Colonic mucosa (tissue), 4 donors: ENCODE data around the gene FAM107B. TPM values are rescaled to one million over a fixed set of nuclear protein-coding genes. Genes with fewer than 3 reads are reported as not detected.

ENCODE experiments used
- DNase-seq: peaks from one replicate; pipeline ENCODE4 v3.0.0-alpha.2; 2020
- H3K27ac ChIP-seq: fragments of 200-600 bp; one replicate; pipeline ENCODE4 v1.8.0; 2021
- H3K27me3 ChIP-seq: fragments of 200-600 bp; one replicate; pipeline ENCODE4 v1.8.0; 2021
- H3K36me3 ChIP-seq: fragments of 200-600 bp; one replicate; pipeline ENCODE4 v1.8.0; 2021
- H3K4me1 ChIP-seq: fragments of 200-600 bp; one replicate; pipeline ENCODE4 v1.8.0; 2021; ENCODE audit warnings: mild to moderate bottlenecking
- H3K4me3 ChIP-seq: fragments of 200-600 bp; one replicate; pipeline ENCODE4 v1.8.0; 2021
- H3K9ac ChIP-seq, 2 donors: one replicate each; pipeline ENCODE4 v1.7.0; 2013; ENCODE audit warnings: control low read depth in 2 of 2, low read depth in 2 of 2, low read length in 2 of 2
- H3K9me3 ChIP-seq: fragments of 200-600 bp; one replicate; pipeline ENCODE4 v1.8.0; 2021
- intact Hi-C: fragments of 100-400 bp; cut with DNase I; formaldehyde crosslinking; loops from one replicate; pipeline ENCODE4 v1.14.1; 2022
- total RNA-seq, 2 donors: library from RNA; stranded (reverse); fragmentation: NEBNext Ultra II Directional in 1 of 2; extraction: Animal tissue kit (Norgen Biotek cat#: 25700) in 1 of 2; gene quantifications; one replicate each; pipeline ENCODE4 v1.2.1, GENCODE V29; 2021
- TF ChIP-seq, protein P1 (sequence below): fragments of 200-600 bp; IDR thresholded peaks from one replicate; pipeline ENCODE4 v1.8.0; 2022; ENCODE audit warnings: antibody characterized with exemption, mild to moderate bottlenecking
- donor health status: healthy.
- donor health status: DM: no; HTN: no; CAD: no.
- donor health status: DM: no; HTN: no; CAD: no.

Gene FAM107B
- total RNA-seq, 2 donors from 2014 or later = 36.3 to 71.5 TPM

DNA sequence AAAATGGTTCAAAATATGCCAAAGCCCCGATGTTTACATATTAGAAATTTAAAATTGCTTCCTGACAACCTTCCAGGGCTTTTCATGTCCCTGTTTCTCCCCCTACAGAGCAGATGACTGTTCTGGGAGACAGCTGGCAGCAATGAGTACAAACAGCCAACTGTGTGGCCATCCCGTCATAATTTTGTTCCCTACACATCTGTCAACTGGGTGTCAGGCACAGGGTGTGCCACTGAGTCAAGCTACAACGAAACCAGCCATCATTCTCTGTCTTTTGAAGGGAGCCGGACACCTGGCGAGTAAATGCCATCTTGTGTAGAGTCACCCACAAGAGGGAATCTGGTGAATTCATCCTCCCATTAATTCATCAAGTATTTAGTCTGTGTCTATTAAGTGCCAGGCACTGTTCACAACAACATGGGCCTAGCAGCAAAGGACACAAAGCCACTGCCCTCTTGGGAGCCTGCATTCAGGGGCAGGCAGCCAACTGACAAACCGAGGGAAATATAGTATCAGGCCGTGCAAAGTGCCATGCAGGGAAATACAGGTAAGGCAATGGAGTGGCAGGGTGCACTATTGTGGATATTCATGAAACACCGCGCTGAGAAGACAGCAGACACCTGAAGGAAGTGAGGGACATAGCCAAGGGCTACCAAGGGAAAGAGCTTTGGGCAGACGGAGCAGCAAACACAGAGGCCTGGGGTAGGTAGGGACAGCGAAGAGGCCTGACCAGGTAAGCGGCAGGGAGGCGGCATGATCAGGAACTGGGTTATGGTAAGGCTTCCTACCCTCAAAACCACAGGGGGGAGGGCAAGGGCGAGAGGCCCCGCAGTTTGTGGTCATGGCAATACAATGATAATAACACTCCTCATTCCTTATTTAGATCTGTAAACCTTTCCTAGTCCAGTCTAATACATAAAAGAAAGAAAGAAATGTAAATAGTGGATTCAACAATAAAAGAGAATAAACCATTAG, 213.6 kb downstream of the FAM107B start:
- TF ChIP-seq, protein P1, sequence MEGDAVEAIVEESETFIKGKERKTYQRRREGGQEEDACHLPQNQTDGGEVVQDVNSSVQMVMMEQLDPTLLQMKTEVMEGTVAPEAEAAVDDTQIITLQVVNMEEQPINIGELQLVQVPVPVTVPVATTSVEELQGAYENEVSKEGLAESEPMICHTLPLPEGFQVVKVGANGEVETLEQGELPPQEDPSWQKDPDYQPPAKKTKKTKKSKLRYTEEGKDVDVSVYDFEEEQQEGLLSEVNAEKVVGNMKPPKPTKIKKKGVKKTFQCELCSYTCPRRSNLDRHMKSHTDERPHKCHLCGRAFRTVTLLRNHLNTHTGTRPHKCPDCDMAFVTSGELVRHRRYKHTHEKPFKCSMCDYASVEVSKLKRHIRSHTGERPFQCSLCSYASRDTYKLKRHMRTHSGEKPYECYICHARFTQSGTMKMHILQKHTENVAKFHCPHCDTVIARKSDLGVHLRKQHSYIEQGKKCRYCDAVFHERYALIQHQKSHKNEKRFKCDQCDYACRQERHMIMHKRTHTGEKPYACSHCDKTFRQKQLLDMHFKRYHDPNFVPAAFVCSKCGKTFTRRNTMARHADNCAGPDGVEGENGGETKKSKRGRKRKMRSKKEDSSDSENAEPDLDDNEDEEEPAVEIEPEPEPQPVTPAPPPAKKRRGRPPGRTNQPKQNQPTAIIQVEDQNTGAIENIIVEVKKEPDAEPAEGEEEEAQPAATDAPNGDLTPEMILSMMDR = no peak
- Histone ChIP-seq H3K27ac (no peak overlapping the region), H3K27me3 (no peaks in the 10 kb centered on the region), H3K4me1 (peaks cover 2% of the 10 kb centered on the region), H3K4me3 (no peak overlapping the region), H3K9me3 (no peaks in the 10 kb centered on the region), H3K9ac (no peak overlapping the region), H3K36me3 (no peaks in the 10 kb centered on the region)
- intact Hi-C loops = no loop called here
- DNase-seq = peak; percentile 21

DNA sequence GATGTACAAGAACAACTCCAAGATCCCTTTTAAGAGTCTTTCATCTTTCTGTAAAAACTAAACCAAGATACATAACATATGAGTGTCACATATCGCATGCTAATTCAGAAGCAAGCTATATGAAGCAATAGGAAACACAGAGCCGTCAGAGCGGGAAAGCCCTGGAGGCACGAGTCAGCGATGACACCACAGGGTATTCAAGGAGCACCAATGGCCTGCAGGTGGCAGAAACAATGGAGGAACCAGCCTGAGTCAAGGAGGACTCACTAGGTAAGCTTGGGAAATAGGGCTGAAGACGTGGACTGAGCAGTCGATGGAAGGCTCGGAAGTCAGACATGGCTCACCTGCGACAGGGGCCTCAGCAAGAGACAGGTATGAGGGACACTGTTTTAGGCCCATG, 214.4 kb downstream of the FAM107B start:
- Histone ChIP-seq H3K27ac (no peak overlapping the region), H3K4me3 (no peak overlapping the region), H3K9ac (no peak overlapping the region), H3K36me3 (no peaks in the 10 kb centered on the region), H3K9me3 (no peaks in the 10 kb centered on the region), H3K4me1 (peaks cover 5% of the 10 kb centered on the region), H3K27me3 (no peaks in the 10 kb centered on the region)
- TF ChIP-seq, protein P1 = no peak
- DNase-seq = peak; percentile 18
- intact Hi-C loops = no loop called here

DNA sequence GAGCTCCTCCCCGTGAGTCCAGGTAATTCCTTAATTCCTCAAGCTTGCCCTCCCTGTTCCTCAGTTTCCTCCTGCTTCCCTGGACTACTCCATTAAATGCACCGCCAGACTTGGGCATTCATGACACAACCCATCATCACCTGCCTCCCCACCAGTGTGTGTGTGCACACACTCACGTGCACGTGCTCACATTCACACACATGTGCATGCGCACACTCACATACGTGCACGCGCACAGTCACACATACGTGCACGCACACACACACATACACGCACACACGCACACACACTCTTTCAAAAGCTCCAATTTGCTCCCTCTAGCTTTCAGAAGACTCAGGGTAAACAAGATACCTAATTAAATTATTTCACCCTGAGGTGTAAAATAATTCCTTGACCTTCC, 216.7 kb downstream of the FAM107B start:
- H3K9ac ChIP-seq = no peak overlapping the region
- intact Hi-C loops = no loop called here
- TF ChIP-seq, protein P1 = no peak
- no peaks in the 10 kb centered on the region for H3K36me3 ChIP-seq
- H3K27ac ChIP-seq = no peak overlapping the region
- H3K27me3 ChIP-seq = no peaks in the 10 kb centered on the region
- no peak overlapping the region for H3K4me3 ChIP-seq
- peaks cover 17% of the 10 kb centered on the region for H3K4me1 ChIP-seq
- no peaks in the 10 kb centered on the region for H3K9me3 ChIP-seq
- DNase-seq = no peak

DNA sequence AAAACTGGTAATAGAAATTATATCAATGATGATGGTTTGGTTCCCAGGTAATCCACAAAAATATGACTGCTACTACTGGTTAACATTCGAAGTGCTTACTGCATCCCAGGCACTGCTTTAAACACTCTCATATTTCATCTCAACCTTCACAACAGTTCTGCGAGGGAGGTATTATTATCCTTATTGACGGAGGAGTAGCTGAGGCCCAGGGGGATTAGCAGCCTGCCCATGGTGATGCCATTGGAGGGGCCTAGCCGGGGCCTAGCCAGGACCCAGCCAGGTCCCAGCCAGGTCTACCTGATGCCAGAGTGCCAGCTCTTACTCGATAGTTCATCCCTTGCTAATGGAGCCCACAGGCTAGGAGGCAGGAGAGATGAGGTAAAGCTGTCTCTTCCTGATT, 217.1 kb downstream of the FAM107B start:
- intact Hi-C loops = no loop called here
- no peak overlapping the region for H3K27ac ChIP-seq
- DNase-seq = no peak
- no peaks in the 10 kb centered on the region for H3K9me3 ChIP-seq
- peaks cover 17% of the 10 kb centered on the region for H3K4me1 ChIP-seq
- no peaks in the 10 kb centered on the region for H3K36me3 ChIP-seq
- no peak overlapping the region for H3K9ac ChIP-seq
- TF ChIP-seq, protein P1 = no peak
- no peak overlapping the region for H3K4me3 ChIP-seq
- H3K27me3 ChIP-seq = no peaks in the 10 kb centered on the region

DNA sequence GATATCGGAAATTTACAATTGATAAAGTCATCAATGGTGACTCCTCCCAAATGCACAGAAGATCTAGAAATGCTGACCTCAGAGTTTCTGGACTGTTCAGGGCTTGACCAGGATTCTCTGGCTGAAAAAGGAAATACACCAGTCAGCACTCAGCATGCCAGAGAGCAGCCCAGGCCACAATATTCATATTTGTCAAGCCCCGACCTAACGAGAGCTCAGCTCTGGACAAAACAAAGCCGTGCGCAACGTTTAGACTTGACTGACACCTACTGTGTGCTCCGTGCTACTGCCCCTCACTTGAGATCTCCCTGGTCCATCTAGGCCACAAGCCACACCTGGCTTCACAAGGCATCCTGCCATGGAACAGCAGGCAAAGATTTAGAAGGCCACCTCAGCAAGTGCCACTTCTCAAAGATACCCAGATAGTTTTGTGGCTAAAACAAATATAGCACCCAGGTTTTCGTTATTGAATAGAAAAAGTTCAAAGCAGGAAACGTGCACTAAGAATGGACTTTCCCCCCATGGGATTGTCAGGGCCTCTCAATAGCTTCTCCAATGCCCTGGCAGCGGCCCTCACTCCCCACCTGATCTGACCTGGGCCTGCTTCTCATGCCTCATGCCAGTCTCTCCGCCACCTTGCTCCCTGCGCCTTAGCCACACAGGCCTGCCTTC, 218.3 kb downstream of the FAM107B start:
- no peak for DNase-seq
- Histone ChIP-seq H3K9me3 (no peaks in the 10 kb centered on the region), H3K27me3 (no peaks in the 10 kb centered on the region), H3K4me1 (peaks cover 17% of the 10 kb centered on the region), H3K36me3 (no peaks in the 10 kb centered on the region), H3K9ac (peak overlapping the region in 1 of 2 donors; percentile 29), H3K27ac (no peak overlapping the region), H3K4me3 (no peak overlapping the region)
- intact Hi-C loops = no loop called here
- TF ChIP-seq, protein P1 = no peak
